ENCODE measurements around the gene RAB11B.

DNA sequence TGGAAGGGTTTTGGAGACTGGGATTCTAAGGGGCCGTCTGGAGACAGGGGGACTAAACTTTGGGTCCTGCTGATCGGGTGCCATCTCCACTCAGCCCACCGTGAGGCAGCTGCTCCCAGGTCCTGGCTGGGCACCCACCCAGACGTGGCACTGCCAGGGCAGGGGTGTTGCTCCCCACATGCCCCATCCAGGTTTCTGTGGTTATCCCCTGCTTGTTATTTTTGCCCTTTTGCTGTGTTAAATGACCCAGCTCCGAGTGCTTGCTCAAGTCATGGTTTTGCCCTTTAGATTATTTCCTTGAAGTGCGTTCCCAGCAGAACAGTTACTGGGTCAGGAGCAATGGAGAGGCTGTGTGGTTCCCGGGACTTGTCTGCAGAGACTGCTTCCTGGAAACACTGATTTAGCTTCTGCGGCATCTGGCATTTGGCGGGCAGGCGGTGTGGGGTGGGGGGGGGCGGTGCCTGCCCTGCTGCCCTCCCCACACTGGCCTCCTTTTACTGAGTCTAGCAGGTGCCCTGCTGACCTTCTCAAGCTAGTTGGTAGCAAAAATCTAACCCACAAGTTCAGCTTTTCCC lies 1.9 kb downstream of the RAB11B start:
- no peak for TF ChIP-seq POLR2A (IDR thresholded peaks at IDR 0.05)
- TF ChIP-seq, protein P1, sequence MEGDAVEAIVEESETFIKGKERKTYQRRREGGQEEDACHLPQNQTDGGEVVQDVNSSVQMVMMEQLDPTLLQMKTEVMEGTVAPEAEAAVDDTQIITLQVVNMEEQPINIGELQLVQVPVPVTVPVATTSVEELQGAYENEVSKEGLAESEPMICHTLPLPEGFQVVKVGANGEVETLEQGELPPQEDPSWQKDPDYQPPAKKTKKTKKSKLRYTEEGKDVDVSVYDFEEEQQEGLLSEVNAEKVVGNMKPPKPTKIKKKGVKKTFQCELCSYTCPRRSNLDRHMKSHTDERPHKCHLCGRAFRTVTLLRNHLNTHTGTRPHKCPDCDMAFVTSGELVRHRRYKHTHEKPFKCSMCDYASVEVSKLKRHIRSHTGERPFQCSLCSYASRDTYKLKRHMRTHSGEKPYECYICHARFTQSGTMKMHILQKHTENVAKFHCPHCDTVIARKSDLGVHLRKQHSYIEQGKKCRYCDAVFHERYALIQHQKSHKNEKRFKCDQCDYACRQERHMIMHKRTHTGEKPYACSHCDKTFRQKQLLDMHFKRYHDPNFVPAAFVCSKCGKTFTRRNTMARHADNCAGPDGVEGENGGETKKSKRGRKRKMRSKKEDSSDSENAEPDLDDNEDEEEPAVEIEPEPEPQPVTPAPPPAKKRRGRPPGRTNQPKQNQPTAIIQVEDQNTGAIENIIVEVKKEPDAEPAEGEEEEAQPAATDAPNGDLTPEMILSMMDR (IDR thresholded peaks at IDR 0.05), result no peak

All from ovary (tissue), 3 donors.